ENCODE data around the gene GLI3.

DNA sequence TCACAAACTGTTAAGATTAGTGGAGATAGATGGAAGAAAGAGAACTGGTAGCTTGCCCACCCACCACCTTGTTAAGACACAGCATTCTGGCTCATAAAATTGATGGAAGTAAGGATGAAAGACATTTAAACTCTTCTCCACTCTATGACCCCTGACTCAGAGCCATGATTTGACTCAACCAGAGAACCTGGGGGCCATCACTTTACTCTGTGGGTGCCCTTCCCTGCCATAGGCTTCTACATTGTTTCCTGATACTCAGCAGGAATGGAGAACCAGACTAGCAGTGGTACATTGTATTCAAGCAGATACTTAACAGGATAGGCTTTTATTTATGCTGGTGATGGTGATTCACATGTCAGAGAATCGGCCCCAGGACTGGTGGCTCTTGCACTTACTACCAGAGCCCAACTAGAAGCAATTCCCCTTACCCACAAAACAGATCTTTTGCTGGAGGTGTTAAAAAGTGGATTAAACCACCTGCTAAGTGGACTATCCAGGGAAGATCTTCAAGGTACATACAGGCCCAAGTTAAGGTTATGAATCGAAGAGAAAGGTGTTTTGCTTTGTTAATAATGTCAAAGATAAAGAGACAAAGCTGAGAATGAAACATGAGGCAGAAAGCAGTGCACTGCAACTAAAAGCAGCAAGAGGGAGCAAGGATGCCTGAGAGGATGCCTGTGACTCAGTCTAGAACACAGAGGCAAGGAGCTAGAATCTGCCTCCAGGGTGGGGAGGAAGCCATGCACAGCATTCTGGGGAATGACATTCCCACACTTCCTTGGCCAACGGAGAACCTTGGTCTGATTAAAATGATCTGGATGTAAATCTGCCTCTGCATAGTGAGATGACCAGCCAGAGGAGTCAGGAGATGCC is 36.0 kb upstream of the GLI3 start:
- TF ChIP-seq, protein P1, sequence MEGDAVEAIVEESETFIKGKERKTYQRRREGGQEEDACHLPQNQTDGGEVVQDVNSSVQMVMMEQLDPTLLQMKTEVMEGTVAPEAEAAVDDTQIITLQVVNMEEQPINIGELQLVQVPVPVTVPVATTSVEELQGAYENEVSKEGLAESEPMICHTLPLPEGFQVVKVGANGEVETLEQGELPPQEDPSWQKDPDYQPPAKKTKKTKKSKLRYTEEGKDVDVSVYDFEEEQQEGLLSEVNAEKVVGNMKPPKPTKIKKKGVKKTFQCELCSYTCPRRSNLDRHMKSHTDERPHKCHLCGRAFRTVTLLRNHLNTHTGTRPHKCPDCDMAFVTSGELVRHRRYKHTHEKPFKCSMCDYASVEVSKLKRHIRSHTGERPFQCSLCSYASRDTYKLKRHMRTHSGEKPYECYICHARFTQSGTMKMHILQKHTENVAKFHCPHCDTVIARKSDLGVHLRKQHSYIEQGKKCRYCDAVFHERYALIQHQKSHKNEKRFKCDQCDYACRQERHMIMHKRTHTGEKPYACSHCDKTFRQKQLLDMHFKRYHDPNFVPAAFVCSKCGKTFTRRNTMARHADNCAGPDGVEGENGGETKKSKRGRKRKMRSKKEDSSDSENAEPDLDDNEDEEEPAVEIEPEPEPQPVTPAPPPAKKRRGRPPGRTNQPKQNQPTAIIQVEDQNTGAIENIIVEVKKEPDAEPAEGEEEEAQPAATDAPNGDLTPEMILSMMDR (IDR thresholded peaks at IDR 0.05) = peak; percentile 45
- TF ChIP-seq EZH2 (IDR thresholded peaks at IDR 0.05) (no peak), EZH2phosphoT487 (IDR thresholded peaks at IDR 0.05) (no peak)

All from neural progenitor cell (in vitro differentiated cells).